ENCODE data around the gene CFAP210.
A peak's percentile ranks its signal among the peaks of the same experiment; 100 is the strongest.

Gene CFAP210

DNA sequence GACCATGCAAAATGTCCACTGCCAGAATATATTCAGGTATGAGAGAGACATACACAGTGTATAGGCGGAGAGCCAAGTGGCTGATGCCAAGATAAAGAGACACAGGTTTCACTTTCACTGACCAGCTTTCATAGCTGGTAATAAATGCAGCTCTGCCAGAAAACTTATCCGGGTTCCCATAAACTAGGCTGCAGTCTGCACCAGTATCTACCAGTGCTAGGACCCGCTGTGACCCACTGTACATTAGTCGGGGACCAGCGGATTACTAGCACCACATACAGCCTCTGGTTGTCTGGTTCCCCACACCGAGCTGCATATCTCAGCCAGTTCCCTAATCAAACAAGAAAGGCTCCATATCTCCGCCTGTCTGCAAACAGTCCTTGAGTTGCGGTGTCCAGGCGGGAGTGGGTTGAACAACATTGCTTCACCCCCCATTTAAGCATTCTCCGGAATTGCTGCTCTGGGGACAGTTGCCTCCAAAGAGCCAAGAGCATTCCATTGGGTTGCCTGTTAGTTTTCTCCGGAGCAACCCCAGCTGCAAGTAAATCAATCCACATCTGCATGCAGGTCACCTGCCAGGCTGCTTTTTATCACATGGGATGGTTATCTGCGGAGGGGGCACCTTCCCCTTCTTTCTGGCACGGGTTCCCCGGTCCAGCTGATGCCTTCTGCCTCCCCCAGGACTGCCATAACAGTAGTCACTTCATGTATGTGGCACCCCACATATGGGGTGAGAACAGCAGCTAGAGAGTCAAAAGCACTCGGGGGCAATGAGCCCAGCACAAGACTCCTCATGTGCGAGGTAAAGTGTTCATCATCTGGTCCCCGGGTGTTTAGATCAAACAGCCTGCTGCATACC is 21.4 kb upstream of the CFAP210 start:
- no peak overlapping the region for H3K4me3 ChIP-seq (ENCODE audit: low read depth, low read length)
- H3K27ac ChIP-seq (ENCODE audit: extremely low read depth, low read depth, low read length), result no peak overlapping the region
- CTCF ChIA-PET, result interaction anchor here (1.4 kb wide), 1 partner anchor 10 kb away, joined by 5 read pairs; no protein-coding TSS in a partner anchor
- TF ChIP-seq ZNF335 (tag by site-specific recombination; conservative IDR thresholded peaks at IDR 0.05), result peak; percentile 44; the same call in 1 of the 2 replicates
- no peak for TF ChIP-seq ZNF10 (tag by site-specific recombination; IDR thresholded peaks at IDR 0.05)
- TF ChIP-seq ZNF501 (tag by site-specific recombination; IDR thresholded peaks at IDR 0.05), result no peak
- TF ChIP-seq ZBTB17 (tag by site-specific recombination; IDR thresholded peaks at IDR 0.05), result 0 out of 2 replicates have a peak, but pooled peaks have one; percentile 10
- TF ChIP-seq RBAK (tag by site-specific recombination; IDR thresholded peaks at IDR 0.05), result no peak
- peak; percentile 74 for TF ChIP-seq ZNF341 (tag by site-specific recombination; IDR thresholded peaks at IDR 0.05; ENCODE audit: low read depth)
- no peak for TF ChIP-seq YY1 (tag by site-specific recombination; IDR thresholded peaks at IDR 0.05)
- no peaks in the 10 kb centered on the region for H3K9me3 ChIP-seq (ENCODE audit: control insufficient read depth, insufficient read depth, low read depth, low read length)
- POLR2A ChIA-PET, result interaction anchor here (1.0 kb wide), 2 partner anchors 12 to 29 kb away, joined by 3 to 4 read pairs; no protein-coding TSS in a partner anchor
- peaks cover 11% of the 10 kb centered on the region for H3K4me1 ChIP-seq (ENCODE audit: control insufficient read depth, insufficient read depth, low read length)
- peaks cover 0 to 7% of the 10 kb centered on the region in 2 experiments; a peak in 1 of 3 replicates for H3K36me3 ChIP-seq (ENCODE audit: control insufficient read depth in 2 of 2, insufficient read depth in 1 of 2, low read length in 2 of 2)

DNA sequence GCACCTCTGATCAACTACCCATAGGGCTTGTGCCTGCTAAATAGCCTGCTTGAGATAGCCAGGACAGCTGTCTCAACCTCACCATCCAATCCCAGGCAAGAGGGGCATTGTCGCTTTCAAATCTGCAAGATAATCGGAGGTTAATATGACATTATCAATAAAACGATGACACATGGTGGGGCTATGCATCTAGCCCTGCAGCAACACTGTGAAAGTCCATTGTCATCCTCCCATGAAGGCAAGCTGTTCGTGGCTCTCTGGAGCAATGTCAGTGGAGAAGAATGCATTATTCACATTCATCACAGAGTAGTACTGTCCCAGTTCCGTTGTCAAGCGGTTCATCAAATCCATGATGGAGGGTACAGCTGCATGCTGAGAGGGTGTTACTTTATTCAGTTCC is 20.5 kb upstream of the CFAP210 start:
- Histone ChIP-seq H3K27ac (ENCODE audit: extremely low read depth, low read depth, low read length) (no peak overlapping the region), H3K36me3 (ENCODE audit: control insufficient read depth in 2 of 2, insufficient read depth in 1 of 2, low read length in 2 of 2) (peaks cover 0 to 12% of the 10 kb centered on the region in 2 experiments; a peak in 1 of 3 replicates), H3K4me1 (ENCODE audit: control insufficient read depth, insufficient read depth, low read length) (peaks cover 11% of the 10 kb centered on the region), H3K4me3 (ENCODE audit: low read depth, low read length) (no peak overlapping the region), H3K9me3 (ENCODE audit: control insufficient read depth, insufficient read depth, low read depth, low read length) (no peaks in the 10 kb centered on the region)
- ChIA-PET POLR2A (no interaction called here), CTCF (interaction anchor here (0.8 kb wide), 1 partner anchor 8 kb away, joined by 3 read pairs; no protein-coding TSS in a partner anchor)
- TF ChIP-seq ZNF561 (tag by site-specific recombination; IDR thresholded peaks at IDR 0.05; ENCODE audit: borderline replicate concordance) (no peak), SALL2 (tag by site-specific recombination; IDR thresholded peaks at IDR 0.05; ENCODE audit: borderline replicate concordance) (no peak), ZFP41 (tag by site-specific recombination; IDR thresholded peaks at IDR 0.05; ENCODE audit: borderline replicate concordance) (no peak), ZNF37A (tag by site-specific recombination; IDR thresholded peaks at IDR 0.05) (no peak), ZNF585B (tag by site-specific recombination; IDR thresholded peaks at IDR 0.05) (no peak), ZNF112 (tag by site-specific recombination; IDR thresholded peaks at IDR 0.05) (no peak), KLF9 (tag by site-specific recombination; IDR thresholded peaks at IDR 0.05; ENCODE audit: low read depth) (no peak)

DNA sequence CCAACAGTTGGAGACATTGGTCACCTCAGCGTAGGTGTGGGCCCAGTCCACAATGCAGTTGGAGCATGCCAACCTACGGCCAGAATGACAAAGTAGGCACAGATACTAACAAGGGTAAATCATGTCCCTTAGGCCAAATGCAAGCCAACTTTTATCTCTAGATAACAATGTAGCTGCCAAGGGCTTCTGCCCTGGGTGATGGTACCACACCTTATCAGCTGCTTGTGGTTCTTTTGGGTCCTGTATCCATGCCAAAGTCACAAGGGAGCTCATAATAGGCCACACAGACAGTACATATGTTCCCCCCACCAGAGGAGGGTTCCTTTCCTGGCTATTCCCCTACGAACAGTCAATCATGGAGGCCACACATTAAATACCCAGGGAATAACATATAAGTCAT is 19.1 kb upstream of the CFAP210 start:
- H3K27ac ChIP-seq (ENCODE audit: extremely low read depth, low read depth, low read length), result no peak overlapping the region
- H3K4me3 ChIP-seq (ENCODE audit: low read depth, low read length), result no peak overlapping the region
- ChIA-PET CTCF (no interaction called here), POLR2A (interaction anchor here (1.0 to 1.3 kb wide), 2 partner anchors 9 to 24 kb away, joined by 3 read pairs; no protein-coding TSS in a partner anchor)
- peaks cover 11% of the 10 kb centered on the region for H3K4me1 ChIP-seq (ENCODE audit: control insufficient read depth, insufficient read depth, low read length)
- H3K36me3 ChIP-seq (ENCODE audit: control insufficient read depth in 2 of 2, insufficient read depth in 1 of 2, low read length in 2 of 2), result peaks cover 0 to 13% of the 10 kb centered on the region in 2 experiments; a peak in 1 of 3 replicates
- H3K9me3 ChIP-seq (ENCODE audit: control insufficient read depth, insufficient read depth, low read depth, low read length), result no peaks in the 10 kb centered on the region
- TF ChIP-seq KLF1 (tag by site-specific recombination; IDR thresholded peaks at IDR 0.05) (no peak), ZNF354C (tag by site-specific recombination; IDR thresholded peaks at IDR 0.05; ENCODE audit: borderline replicate concordance, low read depth) (no peak), ZNF473 (tag by site-specific recombination; IDR thresholded peaks at IDR 0.05) (no peak), ZNF19 (tag by site-specific recombination; IDR thresholded peaks at IDR 0.05; ENCODE audit: low read depth) (no peak), KLF7 (tag by site-specific recombination; IDR thresholded peaks at IDR 0.05; ENCODE audit: borderline replicate concordance) (no peak), ZXDB (tag by site-specific recombination; IDR thresholded peaks at IDR 0.05) (no peak), ZSCAN30 (tag by site-specific recombination; IDR thresholded peaks at IDR 0.05) (no peak), ZFP3 (tag by site-specific recombination; IDR thresholded peaks at IDR 0.05; ENCODE audit: low read depth) (no peak), ZNF785 (tag by site-specific recombination; IDR thresholded peaks at IDR 0.05) (no peak), KLF8 (tag by site-specific recombination; IDR thresholded peaks at IDR 0.05) (no peak)
- TF ChIP-seq, protein P1, sequence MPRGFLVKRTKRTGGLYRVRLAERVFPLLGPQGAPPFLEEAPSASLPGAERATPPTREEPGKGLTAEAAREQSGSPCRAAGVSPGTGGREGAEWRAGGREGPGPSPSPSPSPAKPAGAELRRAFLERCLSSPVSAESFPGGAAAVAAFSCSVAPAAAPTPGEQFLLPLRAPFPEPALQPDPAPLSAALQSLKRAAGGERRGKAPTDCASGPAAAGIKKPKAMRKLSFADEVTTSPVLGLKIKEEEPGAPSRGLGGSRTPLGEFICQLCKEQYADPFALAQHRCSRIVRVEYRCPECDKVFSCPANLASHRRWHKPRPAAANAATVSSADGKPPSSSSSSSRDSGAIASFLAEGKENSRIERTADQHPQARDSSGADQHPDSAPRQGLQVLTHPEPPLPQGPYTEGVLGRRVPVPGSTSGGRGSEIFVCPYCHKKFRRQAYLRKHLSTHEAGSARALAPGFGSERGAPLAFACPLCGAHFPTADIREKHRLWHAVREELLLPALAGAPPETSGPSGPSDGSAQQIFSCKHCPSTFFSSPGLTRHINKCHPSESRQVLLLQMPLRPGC (tag by site-specific recombination; IDR thresholded peaks at IDR 0.05), result no peak
- TF ChIP-seq, protein P2, sequence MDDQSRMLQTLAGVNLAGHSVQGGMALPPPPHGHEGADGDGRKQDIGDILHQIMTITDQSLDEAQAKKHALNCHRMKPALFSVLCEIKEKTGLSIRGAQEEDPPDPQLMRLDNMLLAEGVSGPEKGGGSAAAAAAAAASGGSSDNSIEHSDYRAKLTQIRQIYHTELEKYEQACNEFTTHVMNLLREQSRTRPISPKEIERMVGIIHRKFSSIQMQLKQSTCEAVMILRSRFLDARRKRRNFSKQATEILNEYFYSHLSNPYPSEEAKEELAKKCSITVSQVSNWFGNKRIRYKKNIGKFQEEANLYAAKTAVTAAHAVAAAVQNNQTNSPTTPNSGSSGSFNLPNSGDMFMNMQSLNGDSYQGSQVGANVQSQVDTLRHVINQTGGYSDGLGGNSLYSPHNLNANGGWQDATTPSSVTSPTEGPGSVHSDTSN (CRISPR knock-in tag; IDR thresholded peaks at IDR 0.05), result no peak
- TF ChIP-seq, protein P3, sequence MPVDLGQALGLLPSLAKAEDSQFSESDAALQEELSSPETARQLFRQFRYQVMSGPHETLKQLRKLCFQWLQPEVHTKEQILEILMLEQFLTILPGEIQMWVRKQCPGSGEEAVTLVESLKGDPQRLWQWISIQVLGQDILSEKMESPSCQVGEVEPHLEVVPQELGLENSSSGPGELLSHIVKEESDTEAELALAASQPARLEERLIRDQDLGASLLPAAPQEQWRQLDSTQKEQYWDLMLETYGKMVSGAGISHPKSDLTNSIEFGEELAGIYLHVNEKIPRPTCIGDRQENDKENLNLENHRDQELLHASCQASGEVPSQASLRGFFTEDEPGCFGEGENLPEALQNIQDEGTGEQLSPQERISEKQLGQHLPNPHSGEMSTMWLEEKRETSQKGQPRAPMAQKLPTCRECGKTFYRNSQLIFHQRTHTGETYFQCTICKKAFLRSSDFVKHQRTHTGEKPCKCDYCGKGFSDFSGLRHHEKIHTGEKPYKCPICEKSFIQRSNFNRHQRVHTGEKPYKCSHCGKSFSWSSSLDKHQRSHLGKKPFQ (tag by site-specific recombination; IDR thresholded peaks at IDR 0.05), result no peak

Data from HEK293 (cell line).